ENCODE results near the gene RASA3.
"Not testable (repeated sequence)": the region's sequence is repeated elsewhere in the genome, so short reads cannot be mapped to it uniquely, and the experiment has no call there.

The RASA3 gene

GRCh38 chr13:114151031-114151430, 18.6 kb upstream of the RASA3 start:
- no peak for ATAC-seq (ENCODE audit: low read depth)

DNA sequence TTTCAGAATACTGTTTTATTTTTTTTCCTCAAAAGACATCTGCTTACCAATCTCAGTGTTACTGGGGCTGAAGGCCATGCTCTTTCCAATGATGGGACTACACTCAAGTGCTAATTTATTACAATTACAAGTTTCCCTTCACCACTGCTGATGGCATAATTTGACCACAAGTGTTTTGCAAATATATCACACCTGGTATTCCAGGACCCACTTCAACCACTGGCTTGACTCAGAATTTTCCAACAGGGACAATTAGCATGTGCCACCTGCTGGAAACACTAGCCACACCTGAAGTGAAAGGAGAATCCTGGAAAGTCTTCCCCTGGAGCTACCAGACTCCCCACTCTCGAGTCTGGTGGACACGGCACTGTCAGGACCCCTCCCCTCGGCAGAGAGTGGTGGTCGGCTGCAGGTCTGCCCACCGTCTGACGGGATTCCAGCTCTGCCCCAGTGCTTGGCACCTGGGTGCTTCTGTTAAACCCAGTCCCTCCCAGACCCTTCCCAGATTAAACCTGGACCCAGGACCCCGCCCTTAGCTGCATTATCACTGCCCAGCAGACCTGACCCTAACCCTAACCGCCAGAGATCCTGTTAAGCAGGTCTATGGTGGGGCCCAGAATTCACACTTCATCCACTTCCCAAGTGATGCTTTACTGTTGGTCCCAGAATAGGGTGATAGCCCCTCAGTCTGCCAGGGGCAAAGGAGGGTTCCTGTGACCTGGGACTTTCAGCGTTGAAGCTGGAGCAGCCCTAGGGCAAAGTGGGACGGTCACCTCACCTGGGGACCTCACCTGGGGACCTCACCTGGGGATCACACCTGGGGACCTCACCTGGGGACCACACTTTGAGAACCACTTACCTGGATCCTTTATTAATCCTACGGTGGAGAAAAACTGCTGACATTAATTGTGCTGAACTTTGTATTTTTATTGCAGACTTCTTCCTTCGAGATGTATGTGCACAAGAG, 17.6 kb upstream of the RASA3 start:
- DNase-seq (ENCODE audit: low spot score) (peak; percentile 24), ATAC-seq (ENCODE audit: low read depth) (no peak)
- no peaks in the 10 kb centered on the region for H3K9me3 ChIP-seq (ENCODE audit: severe bottlenecking)
- H3K27ac ChIP-seq (ENCODE audit: poor library complexity, severe bottlenecking), result no peak overlapping the region
- H3K4me1 ChIP-seq (ENCODE audit: insufficient read depth, poor library complexity, severe bottlenecking), result peaks cover 9% of the 10 kb centered on the region
- no peaks in the 10 kb centered on the region for H3K36me3 ChIP-seq (ENCODE audit: low read depth)
- no peaks in the 10 kb centered on the region for H3K27me3 ChIP-seq (ENCODE audit: insufficient read depth, poor library complexity, severe bottlenecking)
- H3K4me3 ChIP-seq (ENCODE audit: severe bottlenecking), result no peak overlapping the region
- TF ChIP-seq, protein P1, sequence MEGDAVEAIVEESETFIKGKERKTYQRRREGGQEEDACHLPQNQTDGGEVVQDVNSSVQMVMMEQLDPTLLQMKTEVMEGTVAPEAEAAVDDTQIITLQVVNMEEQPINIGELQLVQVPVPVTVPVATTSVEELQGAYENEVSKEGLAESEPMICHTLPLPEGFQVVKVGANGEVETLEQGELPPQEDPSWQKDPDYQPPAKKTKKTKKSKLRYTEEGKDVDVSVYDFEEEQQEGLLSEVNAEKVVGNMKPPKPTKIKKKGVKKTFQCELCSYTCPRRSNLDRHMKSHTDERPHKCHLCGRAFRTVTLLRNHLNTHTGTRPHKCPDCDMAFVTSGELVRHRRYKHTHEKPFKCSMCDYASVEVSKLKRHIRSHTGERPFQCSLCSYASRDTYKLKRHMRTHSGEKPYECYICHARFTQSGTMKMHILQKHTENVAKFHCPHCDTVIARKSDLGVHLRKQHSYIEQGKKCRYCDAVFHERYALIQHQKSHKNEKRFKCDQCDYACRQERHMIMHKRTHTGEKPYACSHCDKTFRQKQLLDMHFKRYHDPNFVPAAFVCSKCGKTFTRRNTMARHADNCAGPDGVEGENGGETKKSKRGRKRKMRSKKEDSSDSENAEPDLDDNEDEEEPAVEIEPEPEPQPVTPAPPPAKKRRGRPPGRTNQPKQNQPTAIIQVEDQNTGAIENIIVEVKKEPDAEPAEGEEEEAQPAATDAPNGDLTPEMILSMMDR (IDR thresholded peaks at IDR 0.05; ENCODE audit: poor library complexity, severe bottlenecking), result no peak

More at GRCh38 chr13:114151031-114151430, 18.6 kb upstream of the RASA3 start:
- no peak overlapping the region for H3K27ac ChIP-seq (ENCODE audit: poor library complexity, severe bottlenecking)
- DNase-seq (ENCODE audit: low spot score), result peak; percentile 27
- H3K4me3 ChIP-seq (ENCODE audit: severe bottlenecking), result no peak overlapping the region
- no peaks in the 10 kb centered on the region for H3K36me3 ChIP-seq (ENCODE audit: low read depth)
- TF ChIP-seq, protein P1 (IDR thresholded peaks at IDR 0.05; ENCODE audit: poor library complexity, severe bottlenecking), result no peak
- no peaks in the 10 kb centered on the region for H3K27me3 ChIP-seq (ENCODE audit: insufficient read depth, poor library complexity, severe bottlenecking)
- no peaks in the 10 kb centered on the region for H3K9me3 ChIP-seq (ENCODE audit: severe bottlenecking)
- H3K4me1 ChIP-seq (ENCODE audit: insufficient read depth, poor library complexity, severe bottlenecking), result peaks cover 9% of the 10 kb centered on the region

DNA sequence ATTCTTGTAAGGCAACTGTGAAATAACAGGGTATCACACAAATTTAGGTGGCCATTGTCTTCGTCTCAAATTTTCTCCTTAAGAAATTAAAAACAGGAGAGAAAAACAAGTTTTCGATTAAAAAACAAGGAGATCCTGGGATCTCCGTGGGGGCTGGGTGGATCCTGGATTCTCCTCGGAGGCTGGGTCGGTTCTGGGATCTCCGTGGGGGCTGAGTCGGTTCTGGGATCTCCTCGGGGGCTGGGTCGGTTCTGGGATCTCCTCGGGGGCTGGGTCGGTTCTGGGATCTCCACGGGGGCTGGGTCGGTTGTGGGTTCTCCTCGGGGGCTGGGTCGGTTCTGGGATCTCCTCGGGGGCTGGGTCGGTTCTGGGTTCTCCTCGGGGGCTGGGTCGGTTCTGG, 16.5 kb upstream of the RASA3 start:
- not testable (repeated sequence) for H3K36me3 ChIP-seq (ENCODE audit: low read depth); H3K27ac ChIP-seq (ENCODE audit: poor library complexity, severe bottlenecking); H3K4me1 ChIP-seq (ENCODE audit: insufficient read depth, poor library complexity, severe bottlenecking); DNase-seq (ENCODE audit: low spot score); H3K27me3 ChIP-seq (ENCODE audit: insufficient read depth, poor library complexity, severe bottlenecking); H3K9me3 ChIP-seq (ENCODE audit: severe bottlenecking); ATAC-seq (ENCODE audit: low read depth); H3K4me3 ChIP-seq (ENCODE audit: severe bottlenecking)

DNA sequence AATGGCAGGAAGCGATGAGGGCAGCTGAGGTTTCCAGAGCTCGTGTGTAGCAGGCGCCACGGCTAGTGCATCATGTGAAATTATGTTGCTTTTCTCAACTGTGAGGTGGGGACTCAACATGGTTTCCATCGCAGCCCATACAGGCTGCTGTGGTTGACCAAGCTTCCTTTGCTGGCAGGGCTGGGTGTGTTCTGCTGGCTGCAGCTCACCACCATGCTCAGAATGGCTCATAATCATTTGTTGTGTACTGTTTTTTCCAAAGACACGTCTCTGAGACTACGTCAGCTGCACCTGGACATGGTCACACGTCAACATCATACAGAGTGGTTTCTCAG, 16.1 kb upstream of the RASA3 start:
- Histone ChIP-seq H3K4me3 (ENCODE audit: severe bottlenecking) (no peak overlapping the region), H3K27me3 (ENCODE audit: insufficient read depth, poor library complexity, severe bottlenecking) (no peaks in the 10 kb centered on the region), H3K9me3 (ENCODE audit: severe bottlenecking) (no peaks in the 10 kb centered on the region), H3K4me1 (ENCODE audit: insufficient read depth, poor library complexity, severe bottlenecking) (peaks cover 9% of the 10 kb centered on the region), H3K27ac (ENCODE audit: poor library complexity, severe bottlenecking) (no peak overlapping the region), H3K36me3 (ENCODE audit: low read depth) (no peaks in the 10 kb centered on the region)
- DNase-seq (ENCODE audit: low spot score) (no peak), ATAC-seq (ENCODE audit: low read depth) (no peak)
- TF ChIP-seq, protein P1 (IDR thresholded peaks at IDR 0.05; ENCODE audit: poor library complexity, severe bottlenecking), result no peak

- Histone ChIP-seq H3K27me3 (ENCODE audit: insufficient read depth, poor library complexity, severe bottlenecking) (no peaks in the 10 kb centered on the region), H3K9me3 (ENCODE audit: severe bottlenecking) (no peaks in the 10 kb centered on the region), H3K27ac (ENCODE audit: poor library complexity, severe bottlenecking) (no peak overlapping the region), H3K4me1 (ENCODE audit: insufficient read depth, poor library complexity, severe bottlenecking) (peaks cover 9% of the 10 kb centered on the region), H3K36me3 (ENCODE audit: low read depth) (no peaks in the 10 kb centered on the region), H3K4me3 (ENCODE audit: severe bottlenecking) (no peak overlapping the region)
- ATAC-seq (ENCODE audit: low read depth) (no peak), DNase-seq (ENCODE audit: low spot score) (no peak)
- TF ChIP-seq, protein P1 (IDR thresholded peaks at IDR 0.05; ENCODE audit: poor library complexity, severe bottlenecking), result no peak
These were observed 15.5 kb upstream of the RASA3 start for GRCh38 chr13:114147803-114148520.

All from RWPE2 (cell line).